NK-92 treated with Interleukin-12 subunit alpha and Interleukin-12 subunit beta, amount 100 ng/mL, for 24 hours (cell line): ENCODE data around the gene PSD2.

Experiments used
- DNase-seq: peaks from one replicate; lab custom pipeline; 2025; lab: John Stamatoyannopoulos, UW

PSD2 gene

GRCh38 chr5:139763930-139764791 lies 31.4 kb upstream of the PSD2 start:
- no peak for DNase-seq

- no peak for DNase-seq
These were observed 30.7 kb upstream of the PSD2 start for GRCh38 chr5:139764886-139765408.

- DNase-seq: peak; percentile 78
These were observed 30.0 kb upstream of the PSD2 start for GRCh38 chr5:139765409-139766217.

GRCh38 chr5:139767960-139768359 lies 27.6 kb upstream of the PSD2 start:
- no peak for DNase-seq

GRCh38 chr5:139768807-139769465 lies 26.7 kb upstream of the PSD2 start:
- DNase-seq: no peak

GRCh38 chr5:139769477-139769876 lies 26.1 kb upstream of the PSD2 start:
- DNase-seq: no peak

GRCh38 chr5:139770722-139771121 lies 24.9 kb upstream of the PSD2 start:
- no peak for DNase-seq

GRCh38 chr5:139772089-139772791 lies 23.4 kb upstream of the PSD2 start:
- DNase-seq: no peak

- DNase-seq: no peak
These were observed 22.5 kb upstream of the PSD2 start for GRCh38 chr5:139772927-139773690.

- peak; percentile 43 for DNase-seq
These were observed 20.5 kb upstream of the PSD2 start for GRCh38 chr5:139774980-139775661.

- DNase-seq: no peak
These were observed 19.7 kb upstream of the PSD2 start for GRCh38 chr5:139775872-139776271.

- no peak for DNase-seq
These were observed 18.7 kb upstream of the PSD2 start for GRCh38 chr5:139776861-139777260.

- DNase-seq: no peak
These were observed 12.1 kb upstream of the PSD2 start for GRCh38 chr5:139783436-139783965.

GRCh38 chr5:139784488-139784887 lies 11.1 kb upstream of the PSD2 start:
- no peak for DNase-seq

GRCh38 chr5:139787257-139787567 lies 8.4 kb upstream of the PSD2 start:
- no peak for DNase-seq

- peak; percentile 52 for DNase-seq
These were observed 7.9 kb upstream of the PSD2 start for GRCh38 chr5:139787568-139788293.

- no peak for DNase-seq
These were observed 7.2 kb upstream of the PSD2 start for GRCh38 chr5:139788294-139788910.

- no peak for DNase-seq
These were observed 6.3 kb upstream of the PSD2 start for GRCh38 chr5:139789116-139789844.

- no peak for DNase-seq
These were observed 5.8 kb upstream of the PSD2 start for GRCh38 chr5:139789845-139790189.
